Endothelial cell of umbilical vein (primary cell): ENCODE data around the gene PAX2. TPM values are rescaled to one million over a fixed set of nuclear protein-coding genes. Genes with fewer than 3 reads are reported as not detected.

Source experiments
- Bru-seq: library from RNA; stranded (reverse); fragments of 400-500 nt; gene quantifications from one replicate; lab custom pipeline; 2021; lab: Mats Ljungman, UMichigan
- BruChase-seq, 2 experiments: library from RNA; stranded (reverse); fragments of 400-500 nt; gene quantifications; one replicate each; lab custom pipeline; 2021; lab: Mats Ljungman, UMichigan
- BruUV-seq: library from RNA; stranded (reverse); fragments of 400-500 nt; replicated peaks from 2 replicates; lab custom pipeline; 2021; lab: Mats Ljungman, UMichigan
- CTCF ChIA-PET: fragments of 300-600, 350-600 bp; sonication (Branson Sonifier 250); formaldehyde crosslinking; loops from one replicate; lab custom pipeline; 2021; ENCODE audit warnings: antibody characterized with exemption, inconsistent platforms; lab: Charles Lee
- POLR2A ChIA-PET: fragments of 300-600, 350-600 bp; sonication (Branson Sonifier 250); formaldehyde crosslinking; loops from one replicate; lab custom pipeline; 2021; ENCODE audit warnings: antibody characterized with exemption, inconsistent platforms; lab: Charles Lee
- DNase-seq: peaks from one replicate; pipeline ENCODE4 v3.0.0-alpha.2; 2011; ENCODE audit warnings: low read depth, low spot score
- FAIRE-seq: peaks from 2 replicates; lab custom pipeline; 2011; peaks lifted over from hg19 to GRCh38; lab: Jason Lieb, UNC
- H2AFZ ChIP-seq: 2 replicates; pipeline ENCODE4 v1.6.0; 2012; ENCODE audit warnings: low read depth, low read length, control low read depth, inconsistent platforms
- H3K27ac ChIP-seq: 2 replicates; pipeline ENCODE4 v1.5.1; 2011; ENCODE audit warnings: low read depth, mild to moderate bottlenecking, control low read depth, low read length, moderate library complexity; ENCODE audit not compliant: insufficient read depth
- H3K27me3 ChIP-seq, 2 experiments: 2 replicates each; pipeline versions ENCODE4 v1.6.0 to v1.6.1; 2011; ENCODE audit warnings: low read length in 2 of 2, mixed read lengths in 1 of 2; ENCODE audit not compliant: control insufficient read depth in 2 of 2, insufficient read depth in 2 of 2
- H3K36me3 ChIP-seq, 2 experiments: 2 replicates in 1 of 2; 3 replicates in 1 of 2; pipeline ENCODE4 v1.5.1; 2011; ENCODE audit warnings: low read length in 2 of 2, mild to moderate bottlenecking in 1 of 2, moderate library complexity in 1 of 2; ENCODE audit not compliant: control insufficient read depth in 2 of 2, insufficient read depth in 2 of 2; ENCODE audit errors: extremely low read depth in 1 of 2
- H3K4me1 ChIP-seq: 3 replicates; pipeline ENCODE4 v1.5.1; 2011; ENCODE audit warnings: mild to moderate bottlenecking, low read length; ENCODE audit not compliant: control insufficient read depth, insufficient read depth; ENCODE audit errors: extremely low read depth
- H3K4me2 ChIP-seq: 2 replicates; pipeline ENCODE4 v1.6.1; 2011; ENCODE audit warnings: low read length, control low read depth, mixed read lengths; ENCODE audit not compliant: insufficient read depth
- H3K4me3 ChIP-seq, 3 experiments: fragments of 200-600 bp in 1 of 3; sonication (generic), shearing (Covaris generic) in 1 of 3; replicated peaks in 1 of 3; 2 replicates each; pipeline ENCODE4 v1.5.1; 2011 to 2016; ENCODE audit warnings: control low read depth in 3 of 3, low read length in 3 of 3, mild to moderate bottlenecking in 2 of 3, inconsistent platforms in 1 of 3, low read depth in 1 of 3, moderate library complexity in 1 of 3; ENCODE audit not compliant: insufficient read depth in 1 of 3
- H3K79me2 ChIP-seq: 2 replicates; pipeline ENCODE4 v1.6.0; 2012; ENCODE audit warnings: low read length, inconsistent platforms; ENCODE audit not compliant: control insufficient read depth, insufficient read depth
- H3K9ac ChIP-seq: replicated peaks from 2 replicates; pipeline ENCODE3; 2011; ENCODE audit warnings: low read length, control low read depth; ENCODE audit not compliant: insufficient read depth; ENCODE audit errors: extremely low read depth
- H3K9me1 ChIP-seq: replicated peaks from 3 replicates; pipeline ENCODE4 v1.6.0; 2011; ENCODE audit warnings: mild to moderate bottlenecking, low read length; ENCODE audit not compliant: control insufficient read depth, insufficient read depth; ENCODE audit errors: extremely low read depth
- H3K9me3 ChIP-seq: replicated peaks from 2 replicates; pipeline ENCODE4 v1.5.1; 2012; ENCODE audit warnings: low read length, inconsistent platforms; ENCODE audit not compliant: control insufficient read depth, insufficient read depth
- H4K20me1 ChIP-seq: replicated peaks from 2 replicates; pipeline ENCODE3; 2011; ENCODE audit warnings: mild to moderate bottlenecking, low read length; ENCODE audit not compliant: control insufficient read depth, insufficient read depth; ENCODE audit errors: extremely low read depth
- EZH2 ChIP-seq: IDR thresholded peaks from 2 replicates; pipeline ENCODE4 v1.6.1; 2012; ENCODE audit warnings: borderline replicate concordance, low read depth, mild to moderate bottlenecking, moderate library complexity, low read length, inconsistent platforms; ENCODE audit not compliant: severe bottlenecking
- FOS ChIP-seq: IDR thresholded peaks from 2 replicates; pipeline ENCODE4 v1.6.1; 2011; ENCODE audit warnings: mild to moderate bottlenecking, low read length, moderate library complexity, borderline replicate concordance; ENCODE audit not compliant: insufficient read depth
- GATA2 ChIP-seq: IDR thresholded peaks from 2 replicates; pipeline ENCODE4 v1.7.0; 2011; ENCODE audit warnings: low read depth, mild to moderate bottlenecking, moderate library complexity, mixed read lengths, low read length; ENCODE audit not compliant: insufficient read length, insufficient read depth
- JUN ChIP-seq: IDR thresholded peaks from 2 replicates; pipeline ENCODE4 v1.6.1; 2011; ENCODE audit warnings: borderline replicate concordance, low read depth; ENCODE audit not compliant: insufficient read length, insufficient read depth
- MYC ChIP-seq: IDR thresholded peaks from one replicate; pipeline ENCODE4 v1.6.1; 2011; ENCODE audit warnings: mild to moderate bottlenecking, low read depth, low read length
- POLR2A ChIP-seq: IDR thresholded peaks from 2 replicates; pipeline ENCODE4 v1.6.1; 2012; ENCODE audit warnings: low read depth, mild to moderate bottlenecking, control low read depth, low read length
- POLR2AphosphoS5 ChIP-seq: IDR thresholded peaks from 2 replicates; pipeline ENCODE4 v1.6.1; 2012; ENCODE audit warnings: low read depth, mild to moderate bottlenecking, control low read depth, low read length, moderate library complexity; ENCODE audit not compliant: insufficient read depth
- dilution Hi-C: fragments of 300-500 bp; cut with MboI; formaldehyde crosslinking; loops from one replicate; pipeline ENCODE4 v1.15.0; 2019; ENCODE audit warnings: low sequenced_read_pairs; ENCODE audit not compliant: extremely low pct_ligation_motif_present
- intact Hi-C: fragments of 100-400 bp; cut with micrococcal nuclease; formaldehyde crosslinking; loops from one replicate; pipeline ENCODE4 v1.10.0; 2022
- long read RNA-seq: library from polyadenylated mRNA; stranded (forward); transcript quantifications from one replicate; pipeline ENCODE4 v2.0.0, GENCODE V29; 2021
- polyA minus RNA-seq, 3 experiments: library from RNA; depleted of rRNA, polyadenylated mRNA; stranded (reverse); fragments of >200 nt; gene quantifications; 1 replicate in 1 of 3; 2 replicates in 2 of 3; pipeline ENCODE4 v1.2.3, GENCODE V29; 2011
- polyA plus RNA-seq, 4 experiments: library from polyadenylated mRNA; depleted of rRNA in 3 of 4; stranded (reverse) in 3 of 4; unstranded in 1 of 4; fragments of >200 nt; gene quantifications; 2 replicates each; pipeline versions ENCODE4 v1.2.1 to v1.2.3, GENCODE V29; 2011 to 2012; ENCODE audit warnings: missing spikeins in 1 of 4
- total RNA-seq: library from RNA; stranded (reverse); gene quantifications from 2 replicates; pipeline ENCODE4 v1.2.3, GENCODE V29; 2021
- TF ChIP-seq, protein P1 (sequence below): IDR thresholded peaks from 2 replicates; pipeline ENCODE4 v1.6.1; 2011; ENCODE audit not compliant: insufficient read depth, insufficient read length
- TF ChIP-seq, protein P2 (sequence below), 2 donors: IDR thresholded peaks; 1 replicate in 1 of 2; 2 replicates in 1 of 2; pipeline ENCODE4 v1.5.1; 2011; ENCODE audit warnings: low read length in 2 of 2, mild to moderate bottlenecking in 2 of 2, moderate library complexity in 2 of 2, control low read depth in 1 of 2, inconsistent platforms in 1 of 2, low read depth in 1 of 2; ENCODE audit not compliant: insufficient read depth in 1 of 2; ENCODE audit errors: extremely low read depth in 1 of 2

PAX2 gene
- total RNA-seq (not detected in 2 replicates), polyA plus RNA-seq (not detected in 2 replicates), polyA minus RNA-seq (not detected in 2 replicates), Bru-seq, nascent RNA (percentile 1 among the genes with signal in this experiment), BruChase-seq, experiment 1, labeled RNA remaining after a 6-hour chase (percentile 3 among the genes with signal in this experiment), BruChase-seq, experiment 2, labeled RNA remaining after a 2-hour chase (percentile 3 among the genes with signal in this experiment)
- not detected in 2 replicates for polyA plus RNA-seq (2011; cell fraction: cytosol; rRNA removed)
- polyA plus RNA-seq (2011; cell fraction: nucleus; rRNA removed): not detected in 2 replicates
- not detected in 2 replicates for polyA plus RNA-seq (2012)
- not detected for polyA minus RNA-seq (2011; cell fraction: cytosol; rRNA and poly(A)+ RNA removed)
- polyA minus RNA-seq (2011; cell fraction: nucleus; rRNA and poly(A)+ RNA removed): not detected in 2 replicates
- long read RNA-seq: 0 reads

DNA sequence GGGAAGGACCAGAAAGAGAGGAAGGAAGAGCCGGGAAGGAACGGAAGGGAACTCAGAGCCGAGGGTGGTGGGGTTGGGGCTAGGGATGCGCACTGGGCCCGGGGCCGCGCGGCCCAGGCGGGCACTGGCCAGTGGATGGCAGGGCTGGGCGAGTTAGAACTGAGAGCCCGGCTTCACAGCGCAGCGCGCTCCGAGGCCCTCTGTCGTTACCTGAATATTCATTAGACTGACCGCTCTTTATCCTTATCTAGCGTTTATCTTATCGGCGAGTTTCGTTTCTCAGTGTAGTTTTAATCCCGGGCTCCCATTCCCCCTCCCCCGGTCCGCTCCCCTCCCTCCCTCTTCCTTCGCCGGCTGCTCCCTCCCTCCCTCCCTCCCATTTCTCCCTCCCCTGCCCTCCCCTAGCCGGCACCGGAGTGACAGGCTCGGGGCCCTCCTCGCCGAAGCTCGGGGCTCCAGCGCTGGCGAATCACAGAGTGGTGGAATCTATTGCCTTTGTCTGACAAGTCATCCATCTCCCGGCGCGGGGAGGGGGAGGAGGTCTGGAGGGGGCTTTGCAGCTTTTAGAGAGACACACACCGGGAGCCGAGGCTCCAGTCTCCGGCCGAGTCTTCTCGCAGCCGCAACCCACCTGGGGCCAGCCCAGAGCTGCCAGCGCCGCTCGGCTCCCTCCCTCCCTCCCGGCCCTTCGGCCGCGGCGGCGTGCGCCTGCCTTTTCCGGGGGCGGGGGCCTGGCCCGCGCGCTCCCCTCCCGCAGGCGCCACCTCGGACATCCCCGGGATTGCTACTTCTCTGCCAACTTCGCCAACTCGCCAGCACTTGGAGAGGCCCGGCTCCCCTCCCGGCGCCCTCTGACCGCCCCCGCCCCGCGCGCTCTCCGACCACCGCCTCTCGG lies at the start of gene PAX2:
Gene PAX2, plus strand, starts transcription at position 596 of the 895 bp plus-strand sequence. CDS start 679 bp downstream, outside the sequence.
- Histone ChIP-seq H3K36me3 (no peaks in the 10 kb centered on the region), H3K9me3 (no peaks in the 10 kb centered on the region), H3K27ac (no peak within 1 kb of the TSS), H2AFZ (no peak within 1 kb of the TSS), H3K9ac (no peak within 1 kb of the TSS), H3K27me3 (peaks cover 88 to 96% of the 10 kb centered on the region in 2 experiments), H3K79me2 (no peaks in the 10 kb centered on the region), H3K4me2 (no peak within 1 kb of the TSS), H4K20me1 (no peaks in the 10 kb centered on the region), H3K4me1 (no peaks in the 10 kb centered on the region), H3K9me1 (no peaks in the 10 kb centered on the region), H3K4me3 (no peak within 1 kb of the TSS)
- DNase-seq: no peak
- BruUV-seq: no TSS peak
- CTCF ChIA-PET: interaction anchor here (1.2 to 2.1 kb wide), 4 partner anchors 17 to 183 kb away, joined by 3 to 44 read pairs (median 12); no protein-coding TSS in a partner anchor
- intact Hi-C loops: no loop called here
- POLR2A ChIA-PET: no interaction called here
- dilution Hi-C loops: no loop called here
- no peak for FAIRE-seq
- TF ChIP-seq GATA2 (no peak), JUN (no peak)

DNA sequence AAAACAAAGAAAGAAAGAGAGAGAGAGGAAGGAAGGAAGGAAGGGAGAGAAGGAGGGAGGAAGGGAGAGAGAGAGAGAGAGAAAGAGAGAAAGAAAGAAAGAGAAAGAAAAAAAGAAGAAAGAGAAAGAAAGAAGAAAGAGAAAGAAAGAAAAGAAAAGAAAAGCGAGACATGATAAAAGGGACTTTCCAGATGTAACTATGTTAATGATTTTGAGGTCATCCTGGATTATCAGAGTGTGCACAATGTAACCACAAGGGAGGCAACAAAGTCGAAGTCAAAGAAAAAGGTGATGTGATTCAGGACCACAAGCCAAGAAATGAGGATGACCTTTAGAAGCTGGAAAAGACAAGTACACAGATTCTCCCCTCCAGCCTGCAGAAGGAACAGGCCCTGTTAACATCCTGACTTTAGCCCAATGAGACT lies 48.9 kb upstream of the PAX2 start:
- H3K9me1 ChIP-seq: no peaks in the 10 kb centered on the region
- FAIRE-seq (no peak), DNase-seq (no peak)
- no peaks in the 10 kb centered on the region for H4K20me1 ChIP-seq
- dilution Hi-C loops: no loop called here
- intact Hi-C loops: no loop called here
- no TSS peak for BruUV-seq
- H3K4me3 ChIP-seq: no peak overlapping the region
- no peak overlapping the region for H3K4me2 ChIP-seq
- no peaks in the 10 kb centered on the region for H3K4me1 ChIP-seq
- no peak overlapping the region for H3K27ac ChIP-seq
- no peaks in the 10 kb centered on the region for H3K36me3 ChIP-seq
- H3K79me2 ChIP-seq: no peaks in the 10 kb centered on the region
- POLR2A ChIA-PET: no interaction called here
- H3K27me3 ChIP-seq: peaks cover 6 to 18% of the 10 kb centered on the region in 2 experiments
- no peaks in the 10 kb centered on the region for H3K9me3 ChIP-seq
- H3K9ac ChIP-seq: no peak overlapping the region
- TF ChIP-seq, protein P1, sequence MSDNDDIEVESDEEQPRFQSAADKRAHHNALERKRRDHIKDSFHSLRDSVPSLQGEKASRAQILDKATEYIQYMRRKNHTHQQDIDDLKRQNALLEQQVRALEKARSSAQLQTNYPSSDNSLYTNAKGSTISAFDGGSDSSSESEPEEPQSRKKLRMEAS: no peak
- TF ChIP-seq POLR2AphosphoS5 (no peak), GATA2 (no peak), POLR2A (no peak), EZH2 (no peak), FOS (no peak), MYC (no peak), JUN (no peak)
- TF ChIP-seq, protein P2, sequence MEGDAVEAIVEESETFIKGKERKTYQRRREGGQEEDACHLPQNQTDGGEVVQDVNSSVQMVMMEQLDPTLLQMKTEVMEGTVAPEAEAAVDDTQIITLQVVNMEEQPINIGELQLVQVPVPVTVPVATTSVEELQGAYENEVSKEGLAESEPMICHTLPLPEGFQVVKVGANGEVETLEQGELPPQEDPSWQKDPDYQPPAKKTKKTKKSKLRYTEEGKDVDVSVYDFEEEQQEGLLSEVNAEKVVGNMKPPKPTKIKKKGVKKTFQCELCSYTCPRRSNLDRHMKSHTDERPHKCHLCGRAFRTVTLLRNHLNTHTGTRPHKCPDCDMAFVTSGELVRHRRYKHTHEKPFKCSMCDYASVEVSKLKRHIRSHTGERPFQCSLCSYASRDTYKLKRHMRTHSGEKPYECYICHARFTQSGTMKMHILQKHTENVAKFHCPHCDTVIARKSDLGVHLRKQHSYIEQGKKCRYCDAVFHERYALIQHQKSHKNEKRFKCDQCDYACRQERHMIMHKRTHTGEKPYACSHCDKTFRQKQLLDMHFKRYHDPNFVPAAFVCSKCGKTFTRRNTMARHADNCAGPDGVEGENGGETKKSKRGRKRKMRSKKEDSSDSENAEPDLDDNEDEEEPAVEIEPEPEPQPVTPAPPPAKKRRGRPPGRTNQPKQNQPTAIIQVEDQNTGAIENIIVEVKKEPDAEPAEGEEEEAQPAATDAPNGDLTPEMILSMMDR (IDR thresholded peaks at IDR 0.05; ENCODE audit: extremely low read depth in 1 of 2, insufficient read depth in 1 of 2, low read depth in 1 of 2, low read length in 2 of 2): no peak
- H2AFZ ChIP-seq: no peak overlapping the region
- CTCF ChIA-PET: no interaction called here
